ENCODE results near the gene KRT74.
A peak's percentile ranks its signal among the peaks of the same experiment; 100 is the strongest.

The KRT74 gene

DNA sequence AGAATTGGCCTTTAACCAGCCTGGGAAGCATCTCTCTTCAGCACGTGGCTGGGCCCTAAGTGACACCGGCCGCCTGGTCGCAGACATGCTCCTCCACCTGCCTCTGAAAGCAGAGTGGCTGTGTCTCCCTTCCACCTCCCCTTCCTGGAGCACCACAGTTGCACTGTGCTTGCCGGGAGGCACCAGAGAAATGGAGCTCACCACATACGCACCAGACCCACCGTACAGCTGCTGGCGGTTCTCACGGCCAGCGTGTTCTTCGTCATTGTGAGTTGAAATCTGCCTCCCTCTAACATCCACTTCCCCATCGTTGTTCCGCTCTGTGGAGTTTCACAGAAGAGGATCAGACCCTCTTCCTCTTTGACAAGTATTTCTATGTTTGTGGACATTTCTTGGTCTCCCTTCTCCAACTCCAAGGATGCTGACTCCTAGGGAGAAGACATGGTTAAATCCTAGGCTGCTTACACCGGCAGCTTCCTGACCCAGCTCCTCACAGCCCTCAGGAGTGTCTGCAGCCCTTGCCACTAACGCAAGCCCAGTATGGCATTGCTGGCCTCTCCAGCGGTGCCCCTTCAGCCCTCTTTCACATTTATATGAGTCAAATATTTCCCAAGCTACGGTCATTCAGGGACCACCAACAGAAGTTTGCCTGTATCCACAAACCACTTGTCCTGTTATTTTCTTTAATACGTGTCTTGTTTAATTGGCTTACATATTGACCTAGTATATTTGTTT lies 41.9 kb downstream of the KRT74 start:
- CTCF ChIA-PET = interaction anchor here (0.6 to 1.4 kb wide), 2 partner anchors 8 to 12 kb away, joined by 3 read pairs; no protein-coding TSS in a partner anchor
- POLR2A ChIA-PET = no interaction called here
- H3K27ac ChIP-seq (ENCODE audit: insufficient read depth in 1 of 2, low read depth in 1 of 2, low read length in 2 of 2, poor library complexity in 1 of 2, severe bottlenecking in 2 of 2) = no peak overlapping the region
- 69% methylated on average over 13 of the region's 18 CpGs for WGBS (ENCODE audit: insufficient coverage)
- no peak overlapping the region for H3K4me3 ChIP-seq (ENCODE audit: control insufficient read depth in 1 of 7, extremely low read depth in 1 of 7, insufficient read depth in 4 of 7, low read depth in 2 of 7, low read length in 6 of 7)
- no peaks in the 10 kb centered on the region for H3K4me1 ChIP-seq (ENCODE audit: control extremely low read depth in 1 of 4, control insufficient read depth in 4 of 4, insufficient read depth in 4 of 4, low read length in 3 of 4)
- peaks cover 0 to 5% (median 0%) of the 10 kb centered on the region in 5 experiments for H3K27me3 ChIP-seq (replicated peaks in 2 of 5; ENCODE audit: control insufficient read depth in 4 of 5, insufficient read depth in 5 of 5, low read length in 4 of 5)
- H3K36me3 ChIP-seq (ENCODE audit: control insufficient read depth in 4 of 4, insufficient read depth in 4 of 4, low read length in 3 of 4) = no peaks in the 10 kb centered on the region
- H3K9me3 ChIP-seq (ENCODE audit: control extremely low read depth in 1 of 5, control insufficient read depth in 4 of 5, insufficient read depth in 2 of 5, low read depth in 1 of 5, low read length in 4 of 5) = no peaks in the 10 kb centered on the region
- peak in 2 of 3 donors; percentile 6 to 33 for DNase-seq

DNA sequence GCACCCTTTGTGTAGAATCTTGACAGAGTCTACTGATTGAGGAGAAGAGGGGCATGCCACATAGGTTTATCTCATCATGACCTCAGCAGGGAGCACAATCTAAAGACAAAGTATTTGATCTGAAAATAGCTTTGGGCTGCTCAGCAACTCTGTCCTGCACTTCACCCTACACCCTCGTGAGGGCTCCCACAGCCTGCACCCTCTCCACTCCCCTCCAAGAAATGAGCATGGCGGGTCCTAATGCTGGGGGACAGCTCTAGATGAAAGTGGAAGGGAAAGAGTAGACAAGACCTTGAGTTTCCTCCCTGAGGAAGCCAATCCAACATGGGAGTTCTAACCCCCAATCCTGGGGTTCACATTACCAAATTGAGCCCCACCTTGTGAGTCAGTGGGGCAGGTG lies 42.7 kb downstream of the KRT74 start:
- no peaks in the 10 kb centered on the region for H3K4me1 ChIP-seq (ENCODE audit: control extremely low read depth in 1 of 4, control insufficient read depth in 4 of 4, insufficient read depth in 4 of 4, low read length in 3 of 4)
- WGBS (ENCODE audit: insufficient coverage) = 100% methylated on average over 1 of the region's 2 CpGs
- POLR2A ChIA-PET = no interaction called here
- H3K36me3 ChIP-seq (ENCODE audit: control insufficient read depth in 4 of 4, insufficient read depth in 4 of 4, low read length in 3 of 4) = no peaks in the 10 kb centered on the region
- H3K27me3 ChIP-seq (replicated peaks in 2 of 5; ENCODE audit: control insufficient read depth in 4 of 5, insufficient read depth in 5 of 5, low read length in 4 of 5) = peaks cover 0 to 9% (median 0%) of the 10 kb centered on the region in 5 experiments
- CTCF ChIA-PET = no interaction called here
- H3K4me3 ChIP-seq (ENCODE audit: control insufficient read depth in 1 of 7, extremely low read depth in 1 of 7, insufficient read depth in 4 of 7, low read depth in 2 of 7, low read length in 6 of 7) = no peak overlapping the region
- DNase-seq = no peak
- H3K9me3 ChIP-seq (ENCODE audit: control extremely low read depth in 1 of 5, control insufficient read depth in 4 of 5, insufficient read depth in 2 of 5, low read depth in 1 of 5, low read length in 4 of 5) = no peaks in the 10 kb centered on the region
- H3K27ac ChIP-seq (ENCODE audit: insufficient read depth in 1 of 2, low read depth in 1 of 2, low read length in 2 of 2, poor library complexity in 1 of 2, severe bottlenecking in 2 of 2) = no peak overlapping the region

DNA sequence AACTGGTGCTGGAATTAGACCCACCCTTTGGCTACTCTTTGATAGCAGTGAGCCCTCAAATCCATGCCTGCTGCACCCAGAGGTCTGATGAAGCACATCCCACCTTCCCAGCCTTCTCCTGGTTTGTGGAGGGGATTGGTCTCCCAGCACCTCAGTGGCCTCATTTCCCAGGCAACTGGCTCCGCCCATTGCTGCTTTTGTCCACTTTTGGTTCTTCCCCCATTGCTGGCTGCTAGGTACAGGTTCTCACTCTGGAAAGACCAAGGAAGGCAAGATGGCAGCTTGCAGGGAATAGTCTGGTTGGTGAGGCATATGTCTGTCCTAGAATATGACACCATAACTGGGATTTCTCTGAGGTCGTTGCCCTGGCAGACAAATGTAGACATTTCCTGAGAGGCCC lies 43.3 kb downstream of the KRT74 start:
- WGBS (ENCODE audit: insufficient coverage) = 91% methylated on average over 1 of the region's 2 CpGs

DNA sequence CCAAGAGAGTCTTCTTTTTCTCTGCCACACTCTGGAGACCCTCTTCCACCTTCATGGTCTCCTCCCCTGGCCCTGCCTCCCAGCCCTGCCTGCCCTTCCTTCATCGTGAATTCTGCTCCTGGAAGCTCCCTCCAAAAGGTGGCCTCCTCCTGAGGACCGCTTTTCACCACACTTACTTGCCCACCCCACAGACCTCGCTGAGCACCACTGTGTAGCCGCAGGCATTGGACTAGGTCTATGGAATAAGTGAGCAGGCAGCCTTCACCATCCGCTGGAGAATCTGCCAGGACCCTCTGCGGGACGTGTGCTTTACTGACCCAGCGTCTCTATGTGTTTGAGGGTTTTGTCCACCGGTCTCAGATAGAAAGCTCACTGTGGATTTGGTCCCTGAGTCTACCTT lies 43.8 kb downstream of the KRT74 start:
- CTCF ChIA-PET = no interaction called here
- H3K27me3 ChIP-seq (replicated peaks in 2 of 5; ENCODE audit: control insufficient read depth in 4 of 5, insufficient read depth in 5 of 5, low read length in 4 of 5) = peaks cover 0 to 9% (median 0%) of the 10 kb centered on the region in 5 experiments

More for the DNA sequence above, 43.3 kb downstream of the KRT74 start:
- no peaks in the 10 kb centered on the region for H3K9me3 ChIP-seq (ENCODE audit: control extremely low read depth in 1 of 5, control insufficient read depth in 4 of 5, insufficient read depth in 2 of 5, low read depth in 1 of 5, low read length in 4 of 5)
- ChIA-PET POLR2A (no interaction called here), CTCF (no interaction called here)
- H3K27ac ChIP-seq (ENCODE audit: insufficient read depth in 1 of 2, low read depth in 1 of 2, low read length in 2 of 2, poor library complexity in 1 of 2, severe bottlenecking in 2 of 2) = no peak overlapping the region
- peaks cover 0 to 9% (median 0%) of the 10 kb centered on the region in 5 experiments for H3K27me3 ChIP-seq (replicated peaks in 2 of 5; ENCODE audit: control insufficient read depth in 4 of 5, insufficient read depth in 5 of 5, low read length in 4 of 5)
- no peaks in the 10 kb centered on the region for H3K4me1 ChIP-seq (ENCODE audit: control extremely low read depth in 1 of 4, control insufficient read depth in 4 of 4, insufficient read depth in 4 of 4, low read length in 3 of 4)
- DNase-seq = no peak
- no peak overlapping the region for H3K4me3 ChIP-seq (ENCODE audit: control insufficient read depth in 1 of 7, extremely low read depth in 1 of 7, insufficient read depth in 4 of 7, low read depth in 2 of 7, low read length in 6 of 7)
- no peaks in the 10 kb centered on the region for H3K36me3 ChIP-seq (ENCODE audit: control insufficient read depth in 4 of 4, insufficient read depth in 4 of 4, low read length in 3 of 4)

DNA sequence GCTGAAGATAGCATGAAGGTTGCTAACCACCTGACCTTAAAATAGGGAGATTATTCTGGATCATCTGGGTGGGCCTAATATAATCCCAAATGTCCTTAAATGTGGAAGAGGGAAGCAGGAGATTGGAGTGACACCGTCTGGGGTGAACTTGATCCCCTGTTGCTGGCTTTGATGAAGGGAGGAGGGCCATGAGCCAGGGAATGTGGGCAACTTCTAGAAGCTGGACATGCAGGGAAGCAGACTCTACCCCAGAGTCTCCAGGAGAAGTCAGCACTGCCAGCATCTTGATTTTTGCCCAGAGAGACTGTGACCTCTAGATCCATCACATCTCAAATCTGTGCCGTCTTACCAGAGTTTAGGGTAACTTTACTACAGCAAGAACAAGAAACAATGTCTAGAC lies 44.2 kb downstream of the KRT74 start:
- POLR2A ChIA-PET = no interaction called here
- peaks cover 0 to 9% (median 0%) of the 10 kb centered on the region in 5 experiments for H3K27me3 ChIP-seq (replicated peaks in 2 of 5; ENCODE audit: control insufficient read depth in 4 of 5, insufficient read depth in 5 of 5, low read length in 4 of 5)
- H3K36me3 ChIP-seq (ENCODE audit: control insufficient read depth in 4 of 4, insufficient read depth in 4 of 4, low read length in 3 of 4) = no peaks in the 10 kb centered on the region
- H3K4me3 ChIP-seq (ENCODE audit: control insufficient read depth in 1 of 7, extremely low read depth in 1 of 7, insufficient read depth in 4 of 7, low read depth in 2 of 7, low read length in 6 of 7) = no peak overlapping the region
- CTCF ChIA-PET = interaction anchor here (1.3 kb wide), 1 partner anchor 54 kb away, joined by 4 read pairs; no protein-coding TSS in a partner anchor
- no peaks in the 10 kb centered on the region for H3K4me1 ChIP-seq (ENCODE audit: control extremely low read depth in 1 of 4, control insufficient read depth in 4 of 4, insufficient read depth in 4 of 4, low read length in 3 of 4)
- no peak for DNase-seq
- no peak overlapping the region for H3K27ac ChIP-seq (ENCODE audit: insufficient read depth in 1 of 2, low read depth in 1 of 2, low read length in 2 of 2, poor library complexity in 1 of 2, severe bottlenecking in 2 of 2)
- H3K9me3 ChIP-seq (ENCODE audit: control extremely low read depth in 1 of 5, control insufficient read depth in 4 of 5, insufficient read depth in 2 of 5, low read depth in 1 of 5, low read length in 4 of 5) = no peaks in the 10 kb centered on the region
- 100% methylated on average over 1 of the region's 2 CpGs for WGBS (ENCODE audit: insufficient coverage)

More for the DNA sequence above, 43.8 kb downstream of the KRT74 start:
- Histone ChIP-seq H3K36me3 (ENCODE audit: control insufficient read depth in 4 of 4, insufficient read depth in 4 of 4, low read length in 3 of 4) (no peaks in the 10 kb centered on the region), H3K4me3 (ENCODE audit: control insufficient read depth in 1 of 7, extremely low read depth in 1 of 7, insufficient read depth in 4 of 7, low read depth in 2 of 7, low read length in 6 of 7) (no peak overlapping the region), H3K27ac (ENCODE audit: insufficient read depth in 1 of 2, low read depth in 1 of 2, low read length in 2 of 2, poor library complexity in 1 of 2, severe bottlenecking in 2 of 2) (no peak overlapping the region), H3K4me1 (ENCODE audit: control extremely low read depth in 1 of 4, control insufficient read depth in 4 of 4, insufficient read depth in 4 of 4, low read length in 3 of 4) (no peaks in the 10 kb centered on the region), H3K9me3 (ENCODE audit: control extremely low read depth in 1 of 5, control insufficient read depth in 4 of 5, insufficient read depth in 2 of 5, low read depth in 1 of 5, low read length in 4 of 5) (no peaks in the 10 kb centered on the region)
- POLR2A ChIA-PET = no interaction called here
- 83% methylated on average over 8 of the region's 9 CpGs for WGBS (ENCODE audit: insufficient coverage)
- no peak for DNase-seq

DNA sequence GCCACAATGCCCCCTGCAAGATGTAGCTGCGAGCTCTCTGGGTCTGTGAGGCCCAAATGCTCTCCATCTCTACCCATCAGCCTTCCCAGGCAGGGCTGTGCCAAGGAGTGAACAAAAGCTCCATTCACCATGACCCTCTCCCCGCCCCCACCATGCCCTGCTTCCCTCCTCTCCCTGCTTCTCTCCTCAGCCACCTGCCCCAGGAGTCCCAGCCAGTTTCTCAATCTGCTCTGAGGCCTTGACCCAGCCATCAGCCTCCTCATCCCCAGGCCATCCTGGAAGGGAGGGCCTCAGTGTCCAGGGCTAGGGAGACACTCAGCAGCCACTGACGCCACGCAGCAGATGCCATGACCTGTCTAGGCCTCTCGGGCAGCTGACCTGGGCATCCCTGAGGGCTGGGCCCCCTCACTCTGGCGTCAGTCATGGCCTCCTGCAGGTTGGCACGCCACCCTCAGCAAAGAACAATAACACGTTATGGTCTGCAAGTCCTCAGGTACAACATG lies 45.0 kb downstream of the KRT74 start:
- POLR2A ChIA-PET = no interaction called here
- DNase-seq = no peak
- WGBS (ENCODE audit: insufficient coverage) = 98% methylated on average over 8 of the region's 8 CpGs
- H3K36me3 ChIP-seq (ENCODE audit: control insufficient read depth in 4 of 4, insufficient read depth in 4 of 4, low read length in 3 of 4) = no peaks in the 10 kb centered on the region
- CTCF ChIA-PET = interaction anchor here (1.3 kb wide), 1 partner anchor 54 kb away, joined by 4 read pairs; no protein-coding TSS in a partner anchor
- H3K27me3 ChIP-seq (replicated peaks in 2 of 5; ENCODE audit: control insufficient read depth in 4 of 5, insufficient read depth in 5 of 5, low read length in 4 of 5) = peaks cover 0 to 9% (median 0%) of the 10 kb centered on the region in 5 experiments
- H3K4me3 ChIP-seq (ENCODE audit: control insufficient read depth in 1 of 7, extremely low read depth in 1 of 7, insufficient read depth in 4 of 7, low read depth in 2 of 7, low read length in 6 of 7) = no peak overlapping the region
- no peaks in the 10 kb centered on the region for H3K9me3 ChIP-seq (ENCODE audit: control extremely low read depth in 1 of 5, control insufficient read depth in 4 of 5, insufficient read depth in 2 of 5, low read depth in 1 of 5, low read length in 4 of 5)
- no peaks in the 10 kb centered on the region for H3K4me1 ChIP-seq (ENCODE audit: control extremely low read depth in 1 of 4, control insufficient read depth in 4 of 4, insufficient read depth in 4 of 4, low read length in 3 of 4)
- no peak overlapping the region for H3K27ac ChIP-seq (ENCODE audit: insufficient read depth in 1 of 2, low read depth in 1 of 2, low read length in 2 of 2, poor library complexity in 1 of 2, severe bottlenecking in 2 of 2)

DNA sequence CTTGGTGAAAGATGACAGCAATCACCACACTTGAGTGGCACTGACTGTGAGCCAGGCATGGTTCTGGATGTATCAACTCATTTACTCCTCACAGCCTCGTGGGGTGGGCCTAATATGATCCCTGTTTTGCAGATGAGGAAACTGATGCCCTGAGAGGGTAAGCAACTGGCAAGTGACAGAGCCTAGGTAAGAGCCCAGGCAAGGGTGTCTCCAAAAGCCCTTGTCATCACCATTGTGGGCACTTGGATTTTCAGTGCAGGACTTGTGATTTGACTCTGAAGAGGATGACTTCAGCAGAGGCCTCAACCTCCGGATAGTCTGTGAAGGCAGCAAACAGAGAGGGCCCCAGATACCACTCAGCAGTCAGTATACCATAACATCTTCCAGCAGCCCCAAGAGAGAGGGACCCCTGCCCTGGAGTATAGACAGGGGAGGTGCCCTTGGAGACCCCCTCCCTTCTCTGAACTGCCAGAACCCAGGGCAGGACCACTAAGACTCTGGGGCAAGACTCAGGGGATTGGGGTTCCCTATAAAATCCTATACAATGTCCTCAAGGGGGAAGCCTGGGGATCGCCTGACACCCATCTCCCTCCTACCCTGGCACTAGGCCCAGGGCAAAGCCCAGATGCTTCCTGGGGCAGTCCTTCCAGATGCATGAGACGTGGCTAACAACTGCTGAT lies 46.4 kb downstream of the KRT74 start:
- Histone ChIP-seq H3K9me3 (ENCODE audit: control extremely low read depth in 1 of 5, control insufficient read depth in 4 of 5, insufficient read depth in 2 of 5, low read depth in 1 of 5, low read length in 4 of 5) (no peaks in the 10 kb centered on the region), H3K27ac (ENCODE audit: insufficient read depth in 1 of 2, low read depth in 1 of 2, low read length in 2 of 2, poor library complexity in 1 of 2, severe bottlenecking in 2 of 2) (no peak overlapping the region), H3K36me3 (ENCODE audit: control insufficient read depth in 4 of 4, insufficient read depth in 4 of 4, low read length in 3 of 4) (no peaks in the 10 kb centered on the region), H3K4me3 (ENCODE audit: control insufficient read depth in 1 of 7, extremely low read depth in 1 of 7, insufficient read depth in 4 of 7, low read depth in 2 of 7, low read length in 6 of 7) (no peak overlapping the region), H3K27me3 (replicated peaks in 2 of 5; ENCODE audit: control insufficient read depth in 4 of 5, insufficient read depth in 5 of 5, low read length in 4 of 5) (peaks cover 0 to 11% (median 4%) of the 10 kb centered on the region in 5 experiments), H3K4me1 (ENCODE audit: control extremely low read depth in 1 of 4, control insufficient read depth in 4 of 4, insufficient read depth in 4 of 4, low read length in 3 of 4) (no peaks in the 10 kb centered on the region)
- no peak for DNase-seq
- WGBS (ENCODE audit: insufficient coverage) = 46% methylated on average over 2 of the region's 4 CpGs
- CTCF ChIA-PET = no interaction called here
- POLR2A ChIA-PET = no interaction called here
